GM06990 (cell line): ENCODE results near the gene PPP1R2.

Source experiments
- DNase-seq: peaks from one replicate; pipeline ENCODE4 v3.0.0-alpha.2; 2011; ENCODE audit not compliant: insufficient read length; ENCODE audit errors: extremely low read depth
- H3K27me3 ChIP-seq: replicated peaks from 2 replicates; pipeline ENCODE4 v1.6.0; 2011; ENCODE audit warnings: low read length; ENCODE audit not compliant: control insufficient read depth, insufficient read depth
- H3K36me3 ChIP-seq: 2 replicates; pipeline ENCODE4 v1.5.1; 2011; ENCODE audit warnings: low read length; ENCODE audit not compliant: control insufficient read depth, insufficient read depth
- H3K4me3 ChIP-seq: replicated peaks from 2 replicates; pipeline ENCODE4 v1.5.1; 2011; ENCODE audit warnings: low read depth, mild to moderate bottlenecking, control low read depth, low read length
- TF ChIP-seq, protein P1 (sequence below): IDR thresholded peaks from 2 replicates; pipeline ENCODE4 v1.5.1; 2011; ENCODE audit warnings: low read length, control low read depth, mild to moderate bottlenecking, inconsistent platforms; ENCODE audit not compliant: insufficient read depth, poor library complexity, severe bottlenecking

Gene PPP1R2

DNA sequence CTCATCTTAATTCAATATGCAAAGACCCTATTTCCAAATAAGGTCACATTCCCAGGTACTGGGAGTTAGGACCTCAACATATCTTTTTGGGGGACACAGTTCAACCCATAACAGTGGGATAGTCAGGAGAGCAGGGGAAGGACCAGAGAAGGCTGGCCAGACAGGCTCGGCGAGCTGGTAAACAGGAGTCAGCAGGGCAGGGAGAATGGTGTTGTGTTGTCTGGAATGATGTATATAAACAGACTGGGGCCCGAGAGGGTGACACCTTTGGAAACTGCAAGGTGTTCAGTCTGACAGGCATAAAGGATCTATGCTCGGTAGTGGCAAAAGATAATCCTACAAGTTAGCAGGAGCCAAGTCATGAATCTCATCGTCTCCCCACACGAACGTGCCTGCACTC lies 10.1 kb upstream of the PPP1R2 start:
- TF ChIP-seq, protein P1, sequence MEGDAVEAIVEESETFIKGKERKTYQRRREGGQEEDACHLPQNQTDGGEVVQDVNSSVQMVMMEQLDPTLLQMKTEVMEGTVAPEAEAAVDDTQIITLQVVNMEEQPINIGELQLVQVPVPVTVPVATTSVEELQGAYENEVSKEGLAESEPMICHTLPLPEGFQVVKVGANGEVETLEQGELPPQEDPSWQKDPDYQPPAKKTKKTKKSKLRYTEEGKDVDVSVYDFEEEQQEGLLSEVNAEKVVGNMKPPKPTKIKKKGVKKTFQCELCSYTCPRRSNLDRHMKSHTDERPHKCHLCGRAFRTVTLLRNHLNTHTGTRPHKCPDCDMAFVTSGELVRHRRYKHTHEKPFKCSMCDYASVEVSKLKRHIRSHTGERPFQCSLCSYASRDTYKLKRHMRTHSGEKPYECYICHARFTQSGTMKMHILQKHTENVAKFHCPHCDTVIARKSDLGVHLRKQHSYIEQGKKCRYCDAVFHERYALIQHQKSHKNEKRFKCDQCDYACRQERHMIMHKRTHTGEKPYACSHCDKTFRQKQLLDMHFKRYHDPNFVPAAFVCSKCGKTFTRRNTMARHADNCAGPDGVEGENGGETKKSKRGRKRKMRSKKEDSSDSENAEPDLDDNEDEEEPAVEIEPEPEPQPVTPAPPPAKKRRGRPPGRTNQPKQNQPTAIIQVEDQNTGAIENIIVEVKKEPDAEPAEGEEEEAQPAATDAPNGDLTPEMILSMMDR = no peak
- DNase-seq = no peak
- Histone ChIP-seq H3K4me3 (no peak overlapping the region), H3K36me3 (no peaks in the 10 kb centered on the region), H3K27me3 (no peaks in the 10 kb centered on the region)

DNA sequence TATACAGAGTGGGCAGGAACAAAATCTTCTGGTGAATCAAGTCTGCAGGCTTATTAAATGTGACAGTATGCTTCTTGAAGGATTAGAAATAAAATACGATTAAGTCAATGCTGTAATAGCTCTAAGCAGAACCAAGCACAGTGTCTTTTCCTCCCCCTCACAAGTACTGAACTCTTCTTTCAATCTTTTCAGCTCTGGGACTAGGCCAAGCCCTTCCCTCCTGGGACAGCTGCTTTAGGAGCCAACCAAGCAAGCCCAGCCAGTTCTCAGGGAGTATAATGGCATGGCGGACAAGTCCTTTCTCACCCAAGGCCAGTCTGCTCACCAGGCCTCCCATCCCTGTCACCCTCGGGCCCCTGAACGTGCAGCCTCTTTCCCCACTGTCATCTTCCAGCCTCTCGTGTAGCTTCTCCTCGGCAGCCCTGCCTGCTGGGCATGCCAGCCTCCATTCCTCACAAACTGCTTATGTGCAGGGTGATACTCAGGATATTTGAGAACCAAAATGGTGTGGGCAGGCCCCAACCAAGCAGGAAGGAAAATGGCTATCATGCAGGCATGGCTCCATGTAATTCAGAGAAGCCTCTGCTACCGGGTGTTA lies 8.4 kb upstream of the PPP1R2 start:
- no peak overlapping the region for H3K4me3 ChIP-seq
- no peak for DNase-seq
- H3K36me3 ChIP-seq = no peaks in the 10 kb centered on the region
- TF ChIP-seq, protein P1 = no peak
- H3K27me3 ChIP-seq = no peaks in the 10 kb centered on the region

DNA sequence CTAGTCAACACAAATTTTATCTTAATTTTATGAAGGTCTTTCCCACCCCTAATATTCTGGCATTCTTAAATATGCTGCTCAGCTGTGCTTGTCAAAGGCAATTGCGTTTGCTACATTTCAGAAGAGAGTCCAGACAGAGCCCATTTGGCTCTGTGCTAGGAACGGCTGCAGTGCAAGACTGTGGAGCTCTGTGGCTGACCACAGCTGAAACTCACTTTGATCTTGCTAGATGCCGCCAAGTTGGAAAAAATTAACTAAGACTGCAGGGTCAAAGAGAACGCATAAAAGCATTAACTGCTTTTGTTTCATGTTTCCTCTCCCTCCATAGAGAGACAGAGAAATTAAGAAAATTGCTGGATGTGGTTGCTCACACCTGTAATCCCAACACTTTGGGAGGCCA lies 7.6 kb upstream of the PPP1R2 start:
- Histone ChIP-seq H3K4me3 (no peak overlapping the region), H3K27me3 (no peaks in the 10 kb centered on the region), H3K36me3 (no peaks in the 10 kb centered on the region)
- TF ChIP-seq, protein P1 = no peak
- no peak for DNase-seq

DNA sequence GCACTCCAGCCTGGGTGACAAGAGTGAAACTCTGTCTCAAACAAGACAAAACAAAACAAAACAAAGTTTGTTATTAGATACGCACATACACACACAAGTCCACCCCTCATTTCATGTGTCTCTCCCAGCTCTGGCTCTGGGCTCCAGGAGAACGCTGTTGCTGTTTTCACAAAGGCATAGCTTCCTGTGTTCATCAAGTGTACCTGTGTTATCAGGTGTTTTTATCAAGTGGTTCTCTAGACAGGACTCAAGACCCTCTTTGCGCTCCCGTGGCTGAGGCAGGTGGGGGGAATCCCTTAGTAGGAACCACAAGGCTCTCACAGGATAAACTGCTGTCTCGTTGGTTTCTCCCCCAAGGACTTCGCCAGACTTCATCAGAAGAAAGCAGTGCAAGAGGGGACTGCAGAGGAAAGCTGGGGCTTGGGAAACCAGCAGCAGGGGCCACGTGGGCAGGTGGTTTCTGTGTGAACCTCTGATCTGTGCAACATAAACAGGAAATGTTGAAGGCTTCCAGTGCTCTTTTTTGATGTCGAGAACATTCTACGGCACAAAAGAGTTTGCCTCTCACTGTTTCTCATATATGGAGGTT lies 6.9 kb upstream of the PPP1R2 start:
- TF ChIP-seq, protein P1 = no peak

DNA sequence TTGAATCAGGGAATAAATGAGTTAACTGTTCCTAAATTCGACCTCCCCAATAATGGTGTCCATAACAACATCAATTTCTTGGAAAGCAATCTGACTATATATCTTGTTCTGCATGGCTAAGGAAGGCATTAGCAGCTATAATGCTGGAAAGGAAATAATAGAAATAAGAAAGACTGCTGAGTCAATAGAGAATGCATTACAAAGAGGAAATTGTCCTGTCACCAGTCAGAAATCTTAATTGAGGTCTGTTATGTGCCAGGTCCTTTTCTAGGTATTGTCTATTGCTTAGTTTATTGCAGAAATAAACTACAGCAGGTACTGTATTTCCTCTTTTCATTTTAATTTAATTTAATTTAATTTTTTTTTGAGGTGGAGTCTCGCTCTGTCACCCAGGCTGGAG lies 5.9 kb upstream of the PPP1R2 start:
- DNase-seq = no peak
- Histone ChIP-seq H3K27me3 (no peaks in the 10 kb centered on the region), H3K36me3 (no peaks in the 10 kb centered on the region), H3K4me3 (no peak overlapping the region)
- TF ChIP-seq, protein P1 = no peak

More for the DNA sequence above, 6.9 kb upstream of the PPP1R2 start:
- DNase-seq = peak; percentile 52
- no peak overlapping the region for H3K4me3 ChIP-seq
- no peaks in the 10 kb centered on the region for H3K27me3 ChIP-seq
- H3K36me3 ChIP-seq = no peaks in the 10 kb centered on the region

DNA sequence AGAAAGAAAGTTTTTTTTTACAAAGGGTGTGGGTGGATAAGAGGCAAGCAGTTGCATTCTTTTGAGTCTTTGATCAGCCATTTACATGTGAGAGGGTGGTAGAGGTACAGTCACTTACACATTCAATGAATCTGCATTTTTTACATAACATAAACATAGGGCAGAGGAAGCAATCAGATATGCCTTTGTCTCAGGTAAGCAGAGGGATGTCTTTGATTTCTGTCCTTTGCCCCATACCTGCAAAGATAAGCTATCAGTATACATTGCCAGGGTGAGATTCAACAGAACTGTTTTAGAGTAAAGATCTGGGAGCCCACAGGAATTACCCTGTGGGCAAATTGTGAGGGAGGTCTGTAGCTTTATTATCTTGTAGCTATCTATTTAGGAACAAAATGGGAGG lies 5.4 kb upstream of the PPP1R2 start:
- no peaks in the 10 kb centered on the region for H3K36me3 ChIP-seq
- H3K4me3 ChIP-seq = no peak overlapping the region
- TF ChIP-seq, protein P1 = no peak
- no peak for DNase-seq
- no peaks in the 10 kb centered on the region for H3K27me3 ChIP-seq
